Central memory CD8-positive, alpha-beta T cell (primary cell): ENCODE data around the gene CYTH1.

Source experiments
- ATAC-seq: fragments of 150-1000 bp; cut with Tn5 transposase; replicated peaks from 2 replicates; pipeline ENCODE4 v1.10.0; 2022; ENCODE audit warnings: mild to moderate bottlenecking, moderate FRiP score, moderate number of reproducible peaks; ENCODE audit not compliant: poor library complexity, severe bottlenecking; ENCODE audit errors: extremely low read depth
- DNase-seq, 2 donors: peaks; one replicate each; pipeline ENCODE4 v3.0.0; 2021; ENCODE audit warnings: low spot score in 2 of 2
- H3K27ac Mint-ChIP-seq: one replicate; pipeline ENCODE4 v1.8.0; 2022; ENCODE audit warnings: low read depth, mild to moderate bottlenecking, moderate library complexity, mixed read lengths
- H3K27me3 Mint-ChIP-seq: one replicate; pipeline ENCODE4 v1.8.0; 2022; ENCODE audit warnings: mixed read lengths
- H3K36me3 Mint-ChIP-seq: one replicate; pipeline ENCODE4 v1.8.0; 2022; ENCODE audit warnings: mild to moderate bottlenecking, moderate library complexity, mixed read lengths; ENCODE audit not compliant: insufficient read depth
- H3K4me1 Mint-ChIP-seq: one replicate; pipeline ENCODE4 v1.8.0; 2022; ENCODE audit warnings: mixed read lengths
- H3K4me3 Mint-ChIP-seq: one replicate; pipeline ENCODE4 v1.8.0; 2022; ENCODE audit warnings: mild to moderate bottlenecking, moderate library complexity, mixed read lengths
- H3K9me3 Mint-ChIP-seq: one replicate; pipeline ENCODE4 v1.8.0; 2022; ENCODE audit warnings: mixed read lengths

The CYTH1 gene

GRCh38 chr17:78800132-78800931 lies 18.3 kb upstream of the CYTH1 start:
- Mint-ChIP-seq H3K27ac (peak overlapping the region; percentile 93), H3K9me3 (no peaks in the 10 kb centered on the region), H3K4me1 (peaks cover 69% of the 10 kb centered on the region), H3K4me3 (peak overlapping the region; percentile 41), H3K27me3 (no peaks in the 10 kb centered on the region), H3K36me3 (peaks cover 71% of the 10 kb centered on the region)
- DNase-seq = no peak
- no peak for ATAC-seq

- Mint-ChIP-seq H3K36me3 (peaks cover 75% of the 10 kb centered on the region), H3K27ac (peak overlapping the region; percentile 96), H3K4me1 (peaks cover 72% of the 10 kb centered on the region), H3K4me3 (peak overlapping the region; percentile 33), H3K27me3 (no peaks in the 10 kb centered on the region), H3K9me3 (no peaks in the 10 kb centered on the region)
- DNase-seq = no peak
- no peak for ATAC-seq
Measured at GRCh38 chr17:78798695-78799559, 16.9 kb upstream of the CYTH1 start.

- peak overlapping the region; percentile 20 for H3K4me3 Mint-ChIP-seq
- no peaks in the 10 kb centered on the region for H3K9me3 Mint-ChIP-seq
- H3K36me3 Mint-ChIP-seq = peaks cover 73% of the 10 kb centered on the region
- peak overlapping the region; percentile 96 for H3K27ac Mint-ChIP-seq
- H3K4me1 Mint-ChIP-seq = peaks cover 74% of the 10 kb centered on the region
- no peak for DNase-seq
- H3K27me3 Mint-ChIP-seq = no peaks in the 10 kb centered on the region
- ATAC-seq = no peak
Measured at GRCh38 chr17:78797691-78798585, 15.9 kb upstream of the CYTH1 start.

GRCh38 chr17:78797213-78797612 lies 15.1 kb upstream of the CYTH1 start:
- Mint-ChIP-seq H3K27me3 (no peaks in the 10 kb centered on the region), H3K4me3 (no peak overlapping the region), H3K4me1 (peaks cover 71% of the 10 kb centered on the region), H3K36me3 (peaks cover 68% of the 10 kb centered on the region), H3K27ac (no peak overlapping the region), H3K9me3 (no peaks in the 10 kb centered on the region)
- DNase-seq = no peak
- ATAC-seq = no peak

GRCh38 chr17:78796517-78796900 lies 14.4 kb upstream of the CYTH1 start:
- H3K4me3 Mint-ChIP-seq = no peak overlapping the region
- ATAC-seq (no peak), DNase-seq (no peak)
- peaks cover 76% of the 10 kb centered on the region for H3K4me1 Mint-ChIP-seq
- H3K9me3 Mint-ChIP-seq = no peaks in the 10 kb centered on the region
- H3K27me3 Mint-ChIP-seq = no peaks in the 10 kb centered on the region
- peak overlapping the region; percentile 47 for H3K27ac Mint-ChIP-seq
- H3K36me3 Mint-ChIP-seq = peaks cover 67% of the 10 kb centered on the region

- H3K4me3 Mint-ChIP-seq = no peak overlapping the region
- ATAC-seq = no peak
- H3K9me3 Mint-ChIP-seq = no peaks in the 10 kb centered on the region
- H3K36me3 Mint-ChIP-seq = peaks cover 64% of the 10 kb centered on the region
- peaks cover 74% of the 10 kb centered on the region for H3K4me1 Mint-ChIP-seq
- H3K27me3 Mint-ChIP-seq = no peaks in the 10 kb centered on the region
- DNase-seq = no peak
- H3K27ac Mint-ChIP-seq = peak overlapping the region; percentile 47
Measured at GRCh38 chr17:78795861-78796516, 13.9 kb upstream of the CYTH1 start.

GRCh38 chr17:78794864-78795640 lies 13.0 kb upstream of the CYTH1 start:
- no peaks in the 10 kb centered on the region for H3K27me3 Mint-ChIP-seq
- peak overlapping the region; percentile 34 for H3K4me3 Mint-ChIP-seq
- ATAC-seq = no peak
- peaks cover 68% of the 10 kb centered on the region for H3K4me1 Mint-ChIP-seq
- no peaks in the 10 kb centered on the region for H3K9me3 Mint-ChIP-seq
- peaks cover 63% of the 10 kb centered on the region for H3K36me3 Mint-ChIP-seq
- no peak for DNase-seq
- peak overlapping the region; percentile 47 for H3K27ac Mint-ChIP-seq

GRCh38 chr17:78794399-78794798 lies 12.3 kb upstream of the CYTH1 start:
- H3K4me1 Mint-ChIP-seq = peaks cover 67% of the 10 kb centered on the region
- ATAC-seq (no peak), DNase-seq (no peak)
- H3K36me3 Mint-ChIP-seq = peaks cover 64% of the 10 kb centered on the region
- no peaks in the 10 kb centered on the region for H3K9me3 Mint-ChIP-seq
- H3K27ac Mint-ChIP-seq = peak overlapping the region; percentile 47
- H3K27me3 Mint-ChIP-seq = no peaks in the 10 kb centered on the region
- peak overlapping the region; percentile 53 for H3K4me3 Mint-ChIP-seq

GRCh38 chr17:78793968-78794367 lies 11.9 kb upstream of the CYTH1 start:
- ATAC-seq (no peak), DNase-seq (no peak)
- H3K4me3 Mint-ChIP-seq = peak overlapping the region; percentile 53
- H3K36me3 Mint-ChIP-seq = peaks cover 59% of the 10 kb centered on the region
- H3K27me3 Mint-ChIP-seq = no peaks in the 10 kb centered on the region
- peak overlapping the region; percentile 47 for H3K27ac Mint-ChIP-seq
- no peaks in the 10 kb centered on the region for H3K9me3 Mint-ChIP-seq
- peaks cover 67% of the 10 kb centered on the region for H3K4me1 Mint-ChIP-seq

- Mint-ChIP-seq H3K36me3 (peaks cover 56% of the 10 kb centered on the region), H3K27ac (peak overlapping the region; percentile 54), H3K4me3 (peak overlapping the region; percentile 53), H3K27me3 (no peaks in the 10 kb centered on the region), H3K4me1 (peaks cover 61% of the 10 kb centered on the region), H3K9me3 (no peaks in the 10 kb centered on the region)
- DNase-seq (no peak), ATAC-seq (no peak)
Measured at GRCh38 chr17:78793415-78793814, 11.3 kb upstream of the CYTH1 start.
